ENCODE measurements around the gene BAZ1B.
"Not testable (repeated sequence)": the region's sequence is repeated elsewhere in the genome, so short reads cannot be mapped to it uniquely, and the experiment has no call there.

BAZ1B gene

GRCh38 chr7:73470208-73470607, 51.9 kb downstream of the BAZ1B start:
- H3K27me3 ChIP-seq (ENCODE audit: insufficient read depth, low read length), result no peaks in the 10 kb centered on the region
- H3K4me1 ChIP-seq (ENCODE audit: insufficient read depth, low read length), result no peaks in the 10 kb centered on the region
- H3K4me3 ChIP-seq (ENCODE audit: low read length), result no peak overlapping the region
- H2AFZ ChIP-seq (ENCODE audit: low read depth, low read length), result no peak overlapping the region
- peaks cover 76% of the 10 kb centered on the region for H3K36me3 ChIP-seq (ENCODE audit: insufficient read depth, low read length)
- no peaks in the 10 kb centered on the region for H3K9me3 ChIP-seq (ENCODE audit: low read length)

- H3K27me3 ChIP-seq (ENCODE audit: insufficient read depth, low read length); H2AFZ ChIP-seq (ENCODE audit: low read depth, low read length); H3K4me3 ChIP-seq (ENCODE audit: low read length); H3K4me1 ChIP-seq (ENCODE audit: insufficient read depth, low read length); H3K9me3 ChIP-seq (ENCODE audit: low read length): not testable (repeated sequence)
- H3K36me3 ChIP-seq (ENCODE audit: insufficient read depth, low read length), result peaks cover 86% of the 10 kb centered on the region
These were observed 55.0 kb downstream of the BAZ1B start for GRCh38 chr7:73467046-73467445.

GRCh38 chr7:73466112-73466511, 56.0 kb downstream of the BAZ1B start:
- Histone ChIP-seq H3K9me3 (ENCODE audit: low read length) (peaks cover 2% of the 10 kb centered on the region), H3K4me3 (ENCODE audit: low read length) (no peak overlapping the region), H2AFZ (ENCODE audit: low read depth, low read length) (no peak overlapping the region), H3K36me3 (ENCODE audit: insufficient read depth, low read length) (peaks cover 90% of the 10 kb centered on the region), H3K27me3 (ENCODE audit: insufficient read depth, low read length) (no peaks in the 10 kb centered on the region), H3K4me1 (ENCODE audit: insufficient read depth, low read length) (no peaks in the 10 kb centered on the region)

- Histone ChIP-seq H3K4me3 (ENCODE audit: low read length) (no peak overlapping the region), H2AFZ (ENCODE audit: low read depth, low read length) (no peak overlapping the region), H3K9me3 (ENCODE audit: low read length) (peaks cover 2% of the 10 kb centered on the region), H3K36me3 (ENCODE audit: insufficient read depth, low read length) (peaks cover 92% of the 10 kb centered on the region), H3K27me3 (ENCODE audit: insufficient read depth, low read length) (no peaks in the 10 kb centered on the region), H3K4me1 (ENCODE audit: insufficient read depth, low read length) (no peaks in the 10 kb centered on the region)
These were observed 58.1 kb downstream of the BAZ1B start for GRCh38 chr7:73463966-73464365.

- Histone ChIP-seq H3K27me3 (ENCODE audit: insufficient read depth, low read length) (no peaks in the 10 kb centered on the region), H2AFZ (ENCODE audit: low read depth, low read length) (no peak overlapping the region), H3K36me3 (ENCODE audit: insufficient read depth, low read length) (peaks cover 93% of the 10 kb centered on the region), H3K4me1 (ENCODE audit: insufficient read depth, low read length) (no peaks in the 10 kb centered on the region), H3K9me3 (ENCODE audit: low read length) (peaks cover 2% of the 10 kb centered on the region), H3K4me3 (ENCODE audit: low read length) (no peak overlapping the region)
These were observed 58.8 kb downstream of the BAZ1B start for GRCh38 chr7:73463260-73463659.

- Histone ChIP-seq H3K9me3 (ENCODE audit: low read length) (peaks cover 2% of the 10 kb centered on the region), H3K36me3 (ENCODE audit: insufficient read depth, low read length) (peaks cover 94% of the 10 kb centered on the region), H2AFZ (ENCODE audit: low read depth, low read length) (no peak overlapping the region), H3K27me3 (ENCODE audit: insufficient read depth, low read length) (no peaks in the 10 kb centered on the region), H3K4me3 (ENCODE audit: low read length) (no peak overlapping the region), H3K4me1 (ENCODE audit: insufficient read depth, low read length) (no peaks in the 10 kb centered on the region)
These were observed 60.3 kb downstream of the BAZ1B start for GRCh38 chr7:73461782-73462285.

GRCh38 chr7:73454424-73454823, 67.7 kb downstream of the BAZ1B start:
- H2AFZ ChIP-seq (ENCODE audit: low read depth, low read length), result no peak overlapping the region

GRCh38 chr7:73452999-73453635, 69.0 kb downstream of the BAZ1B start:
- no peaks in the 10 kb centered on the region for H3K27me3 ChIP-seq (ENCODE audit: insufficient read depth, low read length)
- peaks cover 89% of the 10 kb centered on the region for H3K36me3 ChIP-seq (ENCODE audit: insufficient read depth, low read length)
- H2AFZ ChIP-seq (ENCODE audit: low read depth, low read length), result no peak overlapping the region
- H3K9me3 ChIP-seq (ENCODE audit: low read length), result no peaks in the 10 kb centered on the region
- H3K4me3 ChIP-seq (ENCODE audit: low read length), result no peak overlapping the region
- no peaks in the 10 kb centered on the region for H3K4me1 ChIP-seq (ENCODE audit: insufficient read depth, low read length)

More at GRCh38 chr7:73454424-73454823, 67.7 kb downstream of the BAZ1B start:
- no peaks in the 10 kb centered on the region for H3K4me1 ChIP-seq (ENCODE audit: insufficient read depth, low read length)
- no peak overlapping the region for H3K4me3 ChIP-seq (ENCODE audit: low read length)
- H3K36me3 ChIP-seq (ENCODE audit: insufficient read depth, low read length), result peaks cover 88% of the 10 kb centered on the region
- H3K9me3 ChIP-seq (ENCODE audit: low read length), result no peaks in the 10 kb centered on the region
- H3K27me3 ChIP-seq (ENCODE audit: insufficient read depth, low read length), result no peaks in the 10 kb centered on the region

- no peaks in the 10 kb centered on the region for H3K9me3 ChIP-seq (ENCODE audit: low read length)
- H3K36me3 ChIP-seq (ENCODE audit: insufficient read depth, low read length), result peaks cover 89% of the 10 kb centered on the region
- no peaks in the 10 kb centered on the region for H3K27me3 ChIP-seq (ENCODE audit: insufficient read depth, low read length)
- no peak overlapping the region for H3K4me3 ChIP-seq (ENCODE audit: low read length)
- H2AFZ ChIP-seq (ENCODE audit: low read depth, low read length), result no peak overlapping the region
- H3K4me1 ChIP-seq (ENCODE audit: insufficient read depth, low read length), result no peaks in the 10 kb centered on the region
These were observed 70.2 kb downstream of the BAZ1B start for GRCh38 chr7:73451780-73452398.

GRCh38 chr7:73449422-73449821, 72.7 kb downstream of the BAZ1B start:
- Histone ChIP-seq H3K9me3 (ENCODE audit: low read length) (no peaks in the 10 kb centered on the region), H3K4me3 (ENCODE audit: low read length) (no peak overlapping the region), H3K36me3 (ENCODE audit: insufficient read depth, low read length) (peaks cover 89% of the 10 kb centered on the region), H3K4me1 (ENCODE audit: insufficient read depth, low read length) (no peaks in the 10 kb centered on the region), H2AFZ (ENCODE audit: low read depth, low read length) (no peak overlapping the region), H3K27me3 (ENCODE audit: insufficient read depth, low read length) (no peaks in the 10 kb centered on the region)

GRCh38 chr7:73448609-73449008, 73.5 kb downstream of the BAZ1B start:
- H3K4me3 ChIP-seq (ENCODE audit: low read length), result no peak overlapping the region
- H3K36me3 ChIP-seq (ENCODE audit: insufficient read depth, low read length), result peaks cover 90% of the 10 kb centered on the region

GRCh38 chr7:73447121-73447733, 74.9 kb downstream of the BAZ1B start:
- H3K4me1 ChIP-seq (ENCODE audit: insufficient read depth, low read length), result no peaks in the 10 kb centered on the region
- peaks cover 97% of the 10 kb centered on the region for H3K36me3 ChIP-seq (ENCODE audit: insufficient read depth, low read length)
- H3K4me3 ChIP-seq (ENCODE audit: low read length), result no peak overlapping the region
- H3K27me3 ChIP-seq (ENCODE audit: insufficient read depth, low read length), result no peaks in the 10 kb centered on the region
- no peak overlapping the region for H2AFZ ChIP-seq (ENCODE audit: low read depth, low read length)
- no peaks in the 10 kb centered on the region for H3K9me3 ChIP-seq (ENCODE audit: low read length)

More at GRCh38 chr7:73448609-73449008, 73.5 kb downstream of the BAZ1B start:
- Histone ChIP-seq H3K9me3 (ENCODE audit: low read length) (no peaks in the 10 kb centered on the region), H2AFZ (ENCODE audit: low read depth, low read length) (no peak overlapping the region), H3K4me1 (ENCODE audit: insufficient read depth, low read length) (no peaks in the 10 kb centered on the region), H3K27me3 (ENCODE audit: insufficient read depth, low read length) (no peaks in the 10 kb centered on the region)

- Histone ChIP-seq H2AFZ (ENCODE audit: low read depth, low read length) (no peak overlapping the region), H3K9me3 (ENCODE audit: low read length) (no peaks in the 10 kb centered on the region), H3K36me3 (ENCODE audit: insufficient read depth, low read length) (peaks cover 95% of the 10 kb centered on the region)
These were observed 75.4 kb downstream of the BAZ1B start for GRCh38 chr7:73446682-73447081.

More at GRCh38 chr7:73446682-73447081, 75.4 kb downstream of the BAZ1B start:
- Histone ChIP-seq H3K4me3 (ENCODE audit: low read length) (no peak overlapping the region), H3K4me1 (ENCODE audit: insufficient read depth, low read length) (no peaks in the 10 kb centered on the region), H3K27me3 (ENCODE audit: insufficient read depth, low read length) (no peaks in the 10 kb centered on the region)

Measured in neuron (in vitro differentiated cells).